HG03175 (cell line): ENCODE measurements around the gene CNPY1.
"Not testable (repeated sequence)": the region's sequence is repeated elsewhere in the genome, so short reads cannot be mapped to it uniquely, and the experiment has no call there.

Experiments
- ATAC-seq: cut with Tn5 transposase; IDR thresholded peaks from one replicate; pipeline ENCODE4 v1.9.1; 2021; ENCODE audit warnings: mild to moderate bottlenecking, moderate library complexity; ENCODE audit not compliant: unreplicated experiment

CNPY1 gene

GRCh38 chr7:155534691-155535090, 11.7 kb downstream of the CNPY1 start:
- no peak for ATAC-seq

GRCh38 chr7:155533827-155534690, 12.3 kb downstream of the CNPY1 start:
- ATAC-seq = peak; percentile 58

- ATAC-seq = no peak
Measured at GRCh38 chr7:155533120-155533826, 13.1 kb downstream of the CNPY1 start.

GRCh38 chr7:155532792-155533119, 13.6 kb downstream of the CNPY1 start:
- ATAC-seq = no peak

GRCh38 chr7:155531681-155532080, 14.7 kb downstream of the CNPY1 start:
- ATAC-seq = no peak

GRCh38 chr7:155530601-155531000, 15.8 kb downstream of the CNPY1 start:
- no peak for ATAC-seq

GRCh38 chr7:155529845-155530244, 16.5 kb downstream of the CNPY1 start:
- no peak for ATAC-seq

- ATAC-seq = no peak
Measured at GRCh38 chr7:155529346-155529745, 17.0 kb downstream of the CNPY1 start.

- ATAC-seq = no peak
Measured at GRCh38 chr7:155527664-155528063, 18.7 kb downstream of the CNPY1 start.

- ATAC-seq = no peak
Measured at GRCh38 chr7:155526225-155526624, 20.1 kb downstream of the CNPY1 start.

- no peak for ATAC-seq
Measured at GRCh38 chr7:155524018-155524556, 22.3 kb downstream of the CNPY1 start.

GRCh38 chr7:155523168-155523675, 23.1 kb downstream of the CNPY1 start:
- ATAC-seq = no peak

- no peak for ATAC-seq
Measured at GRCh38 chr7:155521743-155522398, 24.5 kb downstream of the CNPY1 start.

GRCh38 chr7:155521007-155521742, 25.2 kb downstream of the CNPY1 start:
- no peak for ATAC-seq

GRCh38 chr7:155520114-155520513, 26.2 kb downstream of the CNPY1 start:
- ATAC-seq = no peak

GRCh38 chr7:155519358-155519757, 27.0 kb downstream of the CNPY1 start:
- ATAC-seq = not testable (repeated sequence)

GRCh38 chr7:155518633-155519032, 27.7 kb downstream of the CNPY1 start:
- ATAC-seq = no peak

GRCh38 chr7:155517969-155518368, 28.4 kb downstream of the CNPY1 start:
- no peak for ATAC-seq

- ATAC-seq = no peak
Measured at GRCh38 chr7:155517452-155517851, 28.9 kb downstream of the CNPY1 start.

GRCh38 chr7:155516466-155516865, 29.9 kb downstream of the CNPY1 start:
- ATAC-seq = no peak

GRCh38 chr7:155515318-155515717, 31.0 kb downstream of the CNPY1 start:
- no peak for ATAC-seq
